Body of pancreas (tissue), 4 donors: ENCODE results near the gene ABHD12. TPM values are rescaled to one million over a fixed set of nuclear protein-coding genes. Genes with fewer than 3 reads are reported as not detected.
A peak's percentile ranks its signal among the peaks of the same experiment; 100 is the strongest.

Experiments
- ATAC-seq: fragments of 150-250 bp; one replicate; pipeline ENCODE4 v1.9.1; 2016
- DNase-seq, 4 donors: peaks; one replicate each; pipeline ENCODE4 v3.0.0-alpha.2; 2019
- H3K27ac ChIP-seq, 4 donors: fragments of 200-600 bp; sonication (generic); 1 replicate in 3 of 4; 2 replicates in 1 of 4; pipeline versions ENCODE4 v1.5.1 to v1.6.1; 2016 to 2019; ENCODE audit warnings: mild to moderate bottlenecking in 1 of 4, mixed read lengths in 1 of 4, moderate library complexity in 1 of 4
- H3K27me3 ChIP-seq, 2 donors: fragments of 200-600 bp; sonication (generic); one replicate each; pipeline ENCODE4 v1.6.0; 2016; ENCODE audit warnings: mild to moderate bottlenecking in 1 of 2
- H3K36me3 ChIP-seq, 2 donors: fragments of 200-600 bp; sonication (generic); replicated peaks in 1 of 2; 2 replicates each; pipeline ENCODE4 v1.5.1; 2016; ENCODE audit warnings: low read depth in 2 of 2; ENCODE audit not compliant: insufficient read depth in 1 of 2
- H3K4me1 ChIP-seq: fragments of 200-600 bp; sonication (generic); one replicate; pipeline ENCODE4 v1.6.0; 2016
- H3K4me3 ChIP-seq, 2 donors: fragments of 200-600 bp; sonication (generic); 1 replicate in 1 of 2; 2 replicates in 1 of 2; pipeline ENCODE4 v1.5.1; 2016 to 2019
- H3K9me3 ChIP-seq, 3 donors: fragments of 200-600 bp; sonication (generic); 1 replicate in 2 of 3; 2 replicates in 1 of 3; pipeline ENCODE4 v1.5.1; 2016
- CTCF ChIP-seq, 7 experiments: fragments of 450-650 bp in 4 of 7; fragments of 200-600 bp in 3 of 7; sonication (generic) in 3 of 7; IDR thresholded peaks; one replicate each; pipeline ENCODE4 v1.5.1; 2016 to 2019; ENCODE audit warnings: antibody characterized with exemption in 7 of 7
- POLR2A ChIP-seq, 3 donors: fragments of 450-650 bp; IDR thresholded peaks; one replicate each; pipeline ENCODE4 v1.6.1; 2016; ENCODE audit warnings: antibody characterized with exemption in 3 of 3, mild to moderate bottlenecking in 2 of 3
- WGBS, 2 donors: methylation state at CpG; one replicate each; pipeline ENCODE4 v1.1.5; 2017; 5-methylcytosine and 5-hydroxymethylcytosine counted together
- intact Hi-C: fragments of 100-400 bp; cut with DNase I; formaldehyde crosslinking; loops from one replicate; pipeline ENCODE4 v1.15.1; 2023
- total RNA-seq, 2 donors: library from RNA; depleted of rRNA; stranded (reverse); fragments of >200 nt; gene quantifications; one replicate each; pipeline ENCODE4 v1.1.0, GENCODE V29; 2016

Gene ABHD12
- total RNA-seq, 2 donors from 2014 or later, result 74.7 to 106 TPM

GRCh38 chr20:25364879-25365699 lies 25.5 kb downstream of the ABHD12 start:
- no peaks in the 10 kb centered on the region for H3K9me3 ChIP-seq
- no peak for TF ChIP-seq POLR2A (IDR thresholded peaks at IDR 0.05)
- peak in 4 of 7 experiments; percentile 20 to 23 (median 22) for TF ChIP-seq CTCF (IDR thresholded peaks at IDR 0.05)
- intact Hi-C loops, result no loop called here
- ATAC-seq (peak; percentile 57), DNase-seq (peak in 3 of 4 donors; percentile 57 to 67 (median 60))
- peaks cover 63% of the 10 kb centered on the region for H3K4me1 ChIP-seq
- WGBS, 2 donors, result 35 to 39% methylated on average over 2 of the region's 2 CpGs
- no peak overlapping the region for H3K4me3 ChIP-seq
- peak overlapping the region; percentile 49 to 82 (median 78) for H3K27ac ChIP-seq
- no peaks in the 10 kb centered on the region for H3K36me3 ChIP-seq
- no peaks in the 10 kb centered on the region for H3K27me3 ChIP-seq

GRCh38 chr20:25364180-25364788 lies 26.4 kb downstream of the ABHD12 start:
- no peak for TF ChIP-seq CTCF (IDR thresholded peaks at IDR 0.05)
- no peak for TF ChIP-seq POLR2A (IDR thresholded peaks at IDR 0.05)
- Histone ChIP-seq H3K4me1 (peaks cover 57% of the 10 kb centered on the region), H3K27me3 (no peaks in the 10 kb centered on the region), H3K9me3 (no peaks in the 10 kb centered on the region), H3K27ac (peak overlapping the region; percentile 49 to 82 (median 78)), H3K36me3 (no peaks in the 10 kb centered on the region), H3K4me3 (no peak overlapping the region)
- ATAC-seq (peak; percentile 31), DNase-seq (peak in 1 of 4 donors; percentile 20)
- WGBS, 2 donors, result 42 to 61% methylated on average over 3 of the region's 3 CpGs
- intact Hi-C loops, result no loop called here

GRCh38 chr20:25361287-25361683 lies 29.4 kb downstream of the ABHD12 start:
- H3K4me3 ChIP-seq, result no peak overlapping the region
- H3K27ac ChIP-seq, result peak overlapping the region in 3 of 4 donors; percentile 61 to 65 (median 63)
- no peak for TF ChIP-seq CTCF (IDR thresholded peaks at IDR 0.05)
- TF ChIP-seq POLR2A (IDR thresholded peaks at IDR 0.05), result no peak
- intact Hi-C loops, result no loop called here
- H3K27me3 ChIP-seq, result no peaks in the 10 kb centered on the region
- WGBS, 2 donors, result 62 to 72% methylated on average over 6 of the region's 6 CpGs
- H3K36me3 ChIP-seq, result no peaks in the 10 kb centered on the region
- H3K9me3 ChIP-seq, result no peaks in the 10 kb centered on the region
- DNase-seq, result peak in 1 of 4 donors; percentile 31
- ATAC-seq, result no peak
- H3K4me1 ChIP-seq, result peaks cover 75% of the 10 kb centered on the region

GRCh38 chr20:25360631-25361286 lies 29.9 kb downstream of the ABHD12 start:
- no peak for ATAC-seq
- no peaks in the 10 kb centered on the region for H3K36me3 ChIP-seq
- peaks cover 75% of the 10 kb centered on the region for H3K4me1 ChIP-seq
- no peaks in the 10 kb centered on the region for H3K27me3 ChIP-seq
- no peak overlapping the region for H3K4me3 ChIP-seq
- TF ChIP-seq POLR2A (IDR thresholded peaks at IDR 0.05), result no peak
- peak in 2 of 4 donors; percentile 61 to 81 for DNase-seq
- peak overlapping the region in 3 of 4 donors; percentile 61 to 65 (median 63) for H3K27ac ChIP-seq
- WGBS, 2 donors, result 37 to 58% methylated on average over 10 of the region's 10 CpGs
- no peaks in the 10 kb centered on the region for H3K9me3 ChIP-seq
- intact Hi-C loops, result no loop called here
